ENCODE measurements around the gene DOCK9.
"Not testable (repeated sequence)": the region's sequence is repeated elsewhere in the genome, so short reads cannot be mapped to it uniquely, and the experiment has no call there.

DOCK9 gene

DNA sequence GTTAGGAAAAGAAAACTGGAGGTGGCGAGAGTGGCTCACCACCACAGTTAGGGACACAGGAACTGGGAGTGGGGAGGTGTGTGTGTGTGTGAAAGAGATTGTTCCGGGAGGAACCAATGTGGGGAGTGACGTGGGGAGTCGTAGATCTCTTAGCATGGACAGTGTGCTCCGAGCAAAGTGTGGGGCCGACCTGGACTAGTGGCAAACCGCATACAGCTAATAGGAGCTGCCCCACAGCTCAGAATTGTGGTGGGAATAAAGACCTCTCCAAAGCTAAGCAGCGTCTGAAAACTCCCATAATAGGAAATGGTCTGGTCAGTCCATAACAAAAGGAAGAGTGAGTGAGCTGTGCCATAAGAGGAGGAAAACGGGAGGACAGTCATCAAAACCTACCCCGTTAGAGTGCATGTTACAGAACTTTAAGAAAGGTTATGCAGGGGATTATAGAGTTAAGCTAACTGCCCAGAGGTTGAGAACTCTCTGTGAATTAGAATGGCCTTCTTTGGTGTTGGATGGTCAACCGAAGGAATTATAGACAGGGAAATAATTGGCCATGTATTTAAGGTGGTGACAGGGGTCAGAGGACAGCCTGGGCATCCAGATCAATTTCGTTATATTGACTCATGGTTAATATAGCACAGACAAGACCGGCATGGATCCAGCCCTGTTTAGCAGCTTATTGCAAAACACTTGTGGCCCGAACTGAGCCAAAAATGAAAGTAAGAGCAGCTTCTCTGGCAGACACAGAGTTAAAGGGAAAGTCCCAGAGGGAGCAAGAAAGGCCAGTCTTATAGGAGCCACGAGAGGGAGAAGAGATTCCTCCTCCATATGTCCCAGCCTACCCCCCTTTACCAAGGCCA, 216.5 kb downstream of the DOCK9 start:
- no peak for DNase-seq

DNA sequence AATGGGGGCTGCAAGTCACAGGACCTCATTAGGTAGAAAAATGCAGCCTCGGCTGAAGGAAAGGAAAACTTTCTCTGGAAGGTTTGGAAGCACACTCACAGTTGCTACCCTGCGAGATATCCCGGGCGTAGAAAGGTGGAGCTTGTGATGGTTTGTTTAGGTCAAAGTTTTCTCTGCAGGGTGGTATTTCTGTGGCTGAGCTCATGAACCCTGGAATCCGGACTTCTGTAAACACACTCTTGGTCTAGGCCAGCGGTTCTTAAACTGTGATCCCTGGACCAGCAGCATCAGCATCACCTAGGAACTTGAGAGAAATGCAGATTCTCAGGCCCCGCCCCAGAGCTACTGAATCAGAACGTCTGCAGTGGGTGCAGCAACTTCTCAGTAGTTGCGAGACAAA, 222.1 kb downstream of the DOCK9 start:
- no peak for DNase-seq

- no peak for DNase-seq
Measured at GRCh38 chr13:98755116-98755515, 222.7 kb downstream of the DOCK9 start.

- DNase-seq = not testable (repeated sequence)
Measured at GRCh38 chr13:98754468-98754867, 223.4 kb downstream of the DOCK9 start.

DNA sequence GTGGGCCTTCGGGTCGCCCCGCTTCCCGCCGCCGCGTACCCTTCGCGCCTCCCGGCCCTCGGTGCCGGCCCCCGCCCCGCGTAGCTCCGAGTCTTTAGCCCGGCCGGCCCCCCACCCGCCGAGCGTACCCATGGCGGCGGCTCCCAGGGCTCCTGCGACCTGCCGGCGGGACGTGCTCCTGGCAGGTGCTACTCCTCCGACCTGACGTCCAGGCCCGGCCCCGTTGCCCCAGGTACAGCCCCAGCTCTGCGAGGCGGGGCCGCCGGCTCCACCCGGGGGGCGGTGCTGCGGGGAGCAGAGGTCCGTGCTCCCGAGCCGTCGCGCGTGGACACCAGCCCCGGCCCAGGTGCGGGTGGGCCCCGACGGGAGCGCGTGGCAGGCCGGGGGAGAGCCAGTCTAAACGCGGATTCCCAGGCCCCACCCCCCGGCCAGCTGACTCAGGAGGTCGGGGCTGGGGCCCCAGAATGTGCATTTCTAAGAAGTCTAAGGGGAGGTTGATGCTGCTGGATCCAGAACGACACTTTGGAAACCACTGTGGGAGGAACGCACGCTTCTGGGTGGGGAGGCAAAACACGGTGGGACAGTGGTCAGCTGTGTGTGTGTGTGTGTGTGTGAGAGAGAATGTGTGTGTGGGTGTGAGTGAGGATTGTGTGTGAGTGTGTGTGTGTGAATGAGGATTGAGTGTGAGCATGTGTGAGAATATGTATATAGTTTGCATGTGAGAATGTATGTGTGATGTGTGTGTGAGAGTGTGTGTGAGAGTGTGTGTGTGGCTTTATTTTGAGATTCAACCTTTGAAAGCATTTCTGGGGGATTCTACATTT, 225.2 kb downstream of the DOCK9 start, which contains the start of gene SLC15A1:
Gene SLC15A1 (minus strand): TSS at position 206 of the 824 bp plus-strand sequence. CDS start 74 bp downstream, at position 132.
- no peak for DNase-seq

GRCh38 chr13:98751861-98752466, 225.9 kb downstream of the DOCK9 start:
- no peak for DNase-seq

- DNase-seq = no peak
Measured at GRCh38 chr13:98751367-98751782, 226.5 kb downstream of the DOCK9 start.

DNA sequence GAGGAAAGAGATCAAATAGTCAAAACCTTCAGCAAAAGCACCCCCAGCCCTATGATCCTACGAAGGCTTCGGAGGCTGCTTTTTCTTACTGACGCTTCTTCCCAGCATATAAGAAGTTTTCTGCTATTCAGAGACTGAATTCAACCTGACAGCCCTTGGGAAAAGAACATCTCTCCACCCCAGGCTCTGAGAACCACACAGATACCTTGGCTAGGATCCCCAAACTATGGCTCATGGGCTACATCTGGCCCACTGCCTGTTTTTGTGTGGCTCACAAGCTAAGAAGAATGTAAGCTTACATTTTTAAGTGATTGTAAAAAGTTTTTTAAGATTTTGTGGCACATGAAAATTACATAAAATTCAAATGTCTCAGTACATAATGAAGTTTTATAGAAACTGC, 228.4 kb downstream of the DOCK9 start:
- no peak for DNase-seq

GRCh38 chr13:98746968-98747367, 230.9 kb downstream of the DOCK9 start:
- DNase-seq = no peak
